Activated gamma-delta T cell treated with Interleukin-2 at 50 U/mL for 16 hours (primary cell): ENCODE results near the gene ECHS1.

Experiments
- DNase-seq: peaks from one replicate; pipeline ENCODE4 v3.0.0-alpha.2; 2020

The ECHS1 gene

DNA sequence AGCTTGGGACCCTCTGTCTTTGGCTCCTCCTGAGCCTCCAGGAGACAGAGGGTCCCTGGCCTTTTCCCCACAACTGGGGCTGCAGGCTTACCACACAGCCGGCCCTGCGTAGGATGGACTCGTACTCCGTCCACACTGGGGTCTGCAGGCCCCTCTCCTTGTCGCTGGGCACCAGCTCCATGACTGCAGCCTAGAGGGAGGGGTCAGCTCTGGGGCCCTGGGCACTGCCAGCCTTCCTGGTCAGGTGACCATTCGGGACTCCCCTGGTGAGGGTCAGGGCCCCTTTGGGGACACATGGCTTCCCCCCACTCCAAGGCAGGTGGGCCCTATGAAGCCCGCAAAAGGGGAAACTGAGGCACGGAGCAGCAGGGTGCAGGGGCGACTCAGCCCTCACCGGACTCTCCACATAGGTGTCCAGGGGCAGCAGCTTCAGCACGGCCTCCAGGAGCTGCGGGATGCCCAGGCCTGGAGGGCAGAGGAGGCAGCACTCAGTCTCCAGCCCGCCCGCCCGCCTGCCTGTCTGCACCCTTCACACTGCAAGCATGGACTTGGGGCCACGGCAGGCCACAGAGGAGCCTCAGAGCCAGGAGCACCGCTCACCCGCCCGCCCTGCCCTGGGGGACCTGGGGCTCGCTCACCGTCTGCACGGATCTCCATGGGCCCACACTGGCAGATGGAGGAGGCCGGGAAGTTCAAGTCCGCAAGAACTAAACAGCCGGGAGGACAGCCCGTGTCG, 16.4 kb downstream of the ECHS1 start:
- DNase-seq: no peak

DNA sequence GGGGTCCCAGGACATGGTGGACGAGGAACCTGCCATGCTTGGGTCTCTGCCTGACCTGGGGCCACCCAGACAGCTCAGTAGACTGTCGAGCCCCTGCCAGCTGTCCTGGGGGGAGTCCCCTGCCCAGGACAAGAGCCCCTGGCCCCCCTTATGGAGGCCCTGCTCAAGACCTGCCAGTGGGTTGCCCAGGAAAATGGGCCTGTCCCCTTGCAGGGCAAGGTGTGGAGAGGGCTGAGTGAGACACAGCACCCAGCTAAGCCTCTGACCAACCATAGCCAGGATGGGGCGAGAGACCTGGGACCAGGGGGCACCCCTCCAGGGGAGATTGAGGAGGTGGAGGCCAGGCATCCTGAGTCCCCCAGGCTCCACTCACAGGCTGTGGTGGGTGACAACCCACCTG, 17.2 kb downstream of the ECHS1 start:
- DNase-seq: no peak

DNA sequence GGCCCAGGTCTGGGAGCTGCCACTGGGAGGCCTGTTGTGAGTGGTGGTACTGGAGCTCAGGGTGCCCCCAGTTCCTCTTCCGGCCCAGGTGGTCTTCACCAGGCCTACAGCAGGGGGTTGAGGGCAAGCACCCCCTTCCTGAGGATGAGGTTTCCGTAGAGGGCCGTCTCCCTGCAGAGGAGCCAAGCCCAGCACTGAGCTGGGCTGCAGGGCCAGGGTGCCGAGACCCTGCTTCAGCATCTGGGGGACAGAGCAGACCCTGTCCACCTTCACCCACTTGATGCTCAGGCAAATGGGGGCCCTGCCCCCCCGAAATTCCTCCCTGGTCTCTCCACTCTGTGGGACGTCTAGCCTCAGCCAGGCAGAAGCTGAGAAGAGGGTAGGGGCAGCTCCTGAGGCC, 17.9 kb downstream of the ECHS1 start:
- DNase-seq: no peak

DNA sequence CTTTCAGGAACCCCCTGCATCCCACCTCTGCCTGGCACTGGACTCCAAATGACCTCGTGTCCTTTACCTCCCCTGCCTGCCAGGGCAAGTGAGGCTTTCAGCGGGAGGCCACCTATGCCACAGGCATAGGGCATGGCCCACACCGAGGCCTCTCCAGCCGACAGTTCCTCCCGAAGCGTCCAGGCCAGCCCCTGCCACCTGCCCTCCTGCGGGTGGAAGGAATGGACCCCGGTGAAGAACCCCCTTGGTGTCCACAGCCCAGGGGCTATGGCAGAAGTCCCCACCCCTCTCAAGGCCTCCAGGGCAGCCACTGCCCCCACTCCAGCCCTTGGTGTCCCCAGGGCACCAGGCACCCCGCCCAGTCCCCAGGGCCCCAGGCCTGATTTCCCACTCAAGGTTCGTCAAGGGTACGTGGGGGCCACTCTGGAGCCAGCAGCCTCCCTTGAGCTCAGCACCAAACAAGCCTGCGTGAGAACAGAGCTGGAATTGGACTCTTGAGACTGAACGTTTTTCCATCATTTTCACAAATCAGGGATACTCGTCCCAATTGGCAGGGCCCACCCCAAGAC, 18.4 kb downstream of the ECHS1 start:
- no peak for DNase-seq

- DNase-seq: no peak
These were observed 19.1 kb downstream of the ECHS1 start for GRCh38 chr10:133353988-133354605.

- no peak for DNase-seq
These were observed 19.8 kb downstream of the ECHS1 start for GRCh38 chr10:133353202-133353959.

DNA sequence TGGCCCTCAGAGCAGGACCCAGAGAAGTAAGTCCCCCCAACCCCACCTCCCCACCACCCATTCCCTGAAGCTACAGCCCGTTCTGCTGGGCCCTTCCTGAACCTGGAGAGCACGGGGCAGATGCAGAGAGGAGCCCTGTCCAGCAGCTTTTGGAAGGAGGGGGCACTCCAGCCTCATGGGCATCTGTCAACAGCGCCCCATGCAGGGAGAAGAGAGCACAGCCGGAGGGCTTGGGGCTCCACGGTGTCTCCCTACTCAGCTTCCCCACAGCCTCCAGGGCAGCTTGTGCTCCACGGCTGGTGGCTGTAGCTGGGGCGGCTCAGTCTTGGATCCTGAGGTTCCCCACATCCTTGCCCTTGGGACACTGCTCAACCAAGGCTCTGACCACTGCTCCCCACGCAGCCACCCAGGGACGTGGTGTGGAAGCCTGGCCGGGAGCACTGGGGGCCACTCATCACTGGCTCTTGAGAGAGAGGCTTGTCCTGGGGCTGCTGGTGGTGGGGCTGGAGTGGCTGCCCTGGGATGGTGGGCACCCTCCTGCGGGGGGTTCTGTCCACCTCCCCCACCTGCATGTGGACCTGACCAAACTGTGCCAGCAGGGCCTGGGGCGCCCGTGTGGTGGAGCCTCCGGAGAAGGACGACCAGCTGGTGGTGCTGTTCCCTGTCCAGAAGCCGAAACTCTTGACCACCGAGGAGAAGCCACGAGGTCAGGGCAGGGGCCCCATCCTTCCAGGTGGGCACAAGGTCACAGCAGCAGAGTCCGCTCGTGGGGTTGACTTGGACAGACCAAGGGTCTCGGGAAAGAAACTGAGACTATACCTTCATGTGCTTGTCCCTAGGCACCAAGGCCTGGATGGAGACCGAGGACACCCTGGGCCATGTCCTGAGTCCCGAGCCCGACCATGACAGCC, 21.5 kb downstream of the ECHS1 start:
- DNase-seq: no peak

DNA sequence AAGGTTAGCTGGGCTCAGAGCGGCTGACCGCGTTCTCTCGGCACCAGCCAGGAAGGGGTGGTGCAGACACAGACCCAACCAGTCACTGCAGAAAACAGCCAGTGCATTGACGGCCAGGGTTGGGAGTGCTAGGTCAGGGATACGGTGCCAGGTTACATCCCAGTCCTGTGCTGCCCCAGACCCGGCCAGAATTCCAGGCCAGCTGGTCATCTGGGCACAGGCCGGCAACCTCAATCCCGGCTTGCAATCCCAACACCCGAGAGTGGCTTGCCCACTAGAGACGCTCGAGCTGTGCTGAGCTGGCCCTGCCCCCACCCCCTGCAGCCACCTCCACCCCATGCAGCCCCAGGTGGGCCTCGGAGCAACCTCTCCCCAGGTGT, 22.2 kb downstream of the ECHS1 start:
- no peak for DNase-seq

DNA sequence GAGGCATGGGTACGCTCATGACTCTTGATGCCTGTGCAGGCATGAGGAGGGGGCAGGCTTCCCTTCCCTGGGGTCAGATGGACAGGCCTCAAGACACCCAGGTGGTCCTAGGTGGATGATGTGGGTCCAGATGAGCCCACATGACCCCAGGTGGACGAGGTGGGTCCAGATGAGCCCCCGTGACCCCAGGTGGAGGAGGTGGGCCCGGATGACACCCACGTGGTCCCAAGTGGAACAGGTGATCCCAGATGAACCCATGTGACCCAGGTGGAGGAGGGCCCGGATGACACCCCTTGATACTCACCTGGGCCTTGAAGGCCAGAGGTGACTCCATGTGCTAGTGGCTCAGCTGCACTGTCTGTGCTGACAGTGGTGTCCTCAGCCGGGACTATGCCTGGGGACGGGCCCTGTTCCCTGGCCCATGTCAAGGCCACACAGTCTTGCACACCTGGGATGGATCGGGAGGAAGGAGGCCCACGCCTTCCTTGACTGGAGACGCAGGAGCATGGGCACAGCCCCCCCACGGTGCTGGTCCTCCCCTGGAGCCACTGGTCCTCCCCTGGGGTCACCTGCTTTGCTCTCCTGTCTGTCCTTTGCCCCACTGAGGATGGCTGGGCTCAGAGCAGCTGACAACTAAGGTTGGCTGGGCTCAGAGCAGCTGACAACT, 22.7 kb downstream of the ECHS1 start:
- DNase-seq: no peak

GRCh38 chr10:133349577-133350011, 23.6 kb downstream of the ECHS1 start:
- no peak for DNase-seq

DNA sequence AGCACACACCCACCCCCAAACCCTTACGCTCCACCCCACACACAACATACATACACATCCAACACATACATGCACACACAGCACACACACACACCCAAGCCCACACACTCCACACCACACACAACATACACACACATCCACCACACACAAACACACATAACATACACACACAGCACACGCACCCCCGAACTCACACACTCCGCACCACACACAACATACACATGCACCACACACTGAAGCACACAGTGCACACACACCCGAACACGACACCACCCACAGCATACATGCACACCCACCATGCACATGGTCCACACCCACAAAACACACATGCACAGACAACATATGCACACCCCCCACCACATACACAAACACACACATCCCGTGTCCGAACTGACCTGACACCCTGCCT, 24.0 kb downstream of the ECHS1 start:
- DNase-seq: no peak

DNA sequence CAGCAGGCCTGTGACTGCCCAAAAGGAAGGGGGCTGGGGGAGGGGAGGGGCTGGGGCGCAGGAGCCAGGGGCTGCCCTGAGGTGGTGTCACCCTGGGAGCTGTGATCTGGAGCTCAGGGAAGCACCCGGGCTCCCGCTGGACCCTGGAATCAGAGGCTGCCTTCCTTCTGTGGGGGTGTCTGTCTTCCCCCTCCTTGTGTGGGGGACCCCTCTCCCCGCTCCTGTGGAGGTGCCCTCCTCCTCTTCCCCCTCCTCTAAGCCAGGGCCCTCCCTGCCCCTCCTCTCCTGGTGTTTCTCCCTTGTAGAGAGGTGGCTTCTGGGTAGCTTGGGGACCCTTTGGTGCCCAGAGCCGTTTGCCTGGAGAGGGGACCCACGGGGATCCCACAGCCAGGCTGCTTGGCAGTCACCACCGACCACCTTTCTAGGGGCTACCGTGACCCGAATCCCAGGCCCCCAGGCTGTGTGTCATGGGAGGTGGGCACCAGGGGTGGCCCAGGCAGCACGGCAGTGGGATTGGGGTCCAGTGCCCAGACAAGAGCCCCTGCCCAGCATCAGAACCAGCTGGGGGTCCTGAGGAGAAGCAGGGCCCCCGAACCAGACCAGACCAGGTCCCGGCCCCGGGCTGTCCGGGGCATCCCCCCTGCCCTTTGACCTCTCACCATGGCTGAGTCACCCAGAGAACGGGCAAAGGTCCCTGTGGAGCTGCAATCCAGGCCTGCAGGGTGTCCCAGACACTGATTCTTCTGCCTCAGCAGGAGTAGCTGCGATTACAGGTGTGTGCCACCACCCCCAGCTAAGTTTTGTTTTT, 25.2 kb downstream of the ECHS1 start:
- DNase-seq: no peak

- DNase-seq: no peak
These were observed 26.7 kb downstream of the ECHS1 start for GRCh38 chr10:133346413-133346812.

GRCh38 chr10:133344236-133344635, 28.9 kb downstream of the ECHS1 start:
- DNase-seq: no peak

DNA sequence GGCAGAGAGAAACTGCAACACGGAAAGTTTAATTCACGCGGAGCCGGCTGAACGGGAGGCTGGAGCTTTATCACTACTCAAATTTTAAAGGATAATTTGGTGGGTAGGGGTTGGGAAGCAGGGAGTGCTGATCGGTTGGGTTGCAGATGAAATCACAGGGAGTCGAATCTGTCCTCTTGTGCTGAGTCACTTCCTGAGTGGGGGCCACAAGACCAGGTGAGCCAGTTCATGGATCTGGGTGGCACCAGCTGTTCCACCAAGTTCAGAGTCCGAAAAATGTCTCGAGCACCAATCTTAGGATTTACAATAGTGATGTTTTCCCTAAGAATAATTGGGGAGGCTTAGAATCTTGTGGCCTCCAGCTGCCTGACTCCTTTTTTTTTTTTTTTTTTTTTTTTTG, 29.6 kb downstream of the ECHS1 start:
- no peak for DNase-seq

GRCh38 chr10:133342942-133343341, 30.2 kb downstream of the ECHS1 start:
- no peak for DNase-seq

GRCh38 chr10:133341983-133342382, 31.2 kb downstream of the ECHS1 start:
- no peak for DNase-seq

DNA sequence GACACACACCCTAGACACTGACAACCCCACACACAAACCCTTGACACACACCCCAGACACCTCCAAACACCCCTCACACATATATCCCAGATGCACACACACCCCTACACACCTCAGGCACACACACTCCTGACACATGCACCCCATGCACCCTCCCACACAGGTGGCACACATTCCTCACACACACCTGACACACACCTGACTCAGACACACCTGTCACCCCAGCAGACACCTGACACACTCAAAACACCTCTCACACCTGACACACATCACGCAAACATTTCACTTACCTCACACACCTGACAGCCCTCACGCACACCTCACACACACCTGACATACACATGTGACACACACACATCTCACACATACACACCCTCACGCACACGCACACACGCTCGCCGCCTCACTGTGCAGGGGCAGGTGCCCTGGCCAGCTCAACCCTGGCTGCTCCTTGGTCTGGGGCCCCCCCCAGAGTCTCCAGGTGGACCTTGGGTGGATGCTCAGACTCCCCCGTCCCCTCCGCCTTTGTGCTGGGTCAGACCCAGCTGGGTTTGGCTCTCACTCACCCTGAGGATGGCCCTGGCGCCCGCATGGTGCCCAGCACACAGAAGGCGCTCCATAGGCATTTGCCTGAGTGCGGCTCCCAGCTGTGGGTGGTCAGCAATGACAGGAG, 33.3 kb downstream of the ECHS1 start:
- DNase-seq: no peak

GRCh38 chr10:133338080-133339071, 34.8 kb downstream of the ECHS1 start:
- no peak for DNase-seq
